Mucosa of descending colon (tissue), 3 donors: ENCODE measurements around the gene LRCOL1. TPM values are rescaled to one million over a fixed set of nuclear protein-coding genes. Genes with fewer than 3 reads are reported as not detected.

Source experiments
- ATAC-seq: fragments of 200-7000 bp; cut with Tn5 transposase; one replicate; pipeline ENCODE4 v1.9.1; 2020; ENCODE audit warnings: mild to moderate bottlenecking, moderate library complexity
- DNase-seq, 3 donors: peaks; one replicate each; pipeline ENCODE4 v3.0.0-alpha.2; 2020
- H3K36me3 ChIP-seq: fragments of 200-600 bp; one replicate; pipeline ENCODE4 v1.8.0; 2021; ENCODE audit warnings: low read depth, mild to moderate bottlenecking
- H3K4me1 ChIP-seq: fragments of 200-600 bp; one replicate; pipeline ENCODE4 v1.8.0; 2021; ENCODE audit warnings: low read depth, mild to moderate bottlenecking
- H3K4me3 ChIP-seq: fragments of 200-600 bp; one replicate; pipeline ENCODE4 v1.8.0; 2021; ENCODE audit warnings: mild to moderate bottlenecking
- H3K9me3 ChIP-seq: fragments of 200-600 bp; one replicate; pipeline ENCODE4 v1.8.0; 2021; ENCODE audit warnings: mild to moderate bottlenecking
- intact Hi-C, 2 donors: fragments of 100-400 bp; cut with DNase I in 1 of 2; cut with micrococcal nuclease in 1 of 2; formaldehyde crosslinking; loops; one replicate each; pipeline versions ENCODE4 v1.11.0 to v1.11.1; 2022; cut with DNase I, micrococcal nuclease
- total RNA-seq, 3 donors: library from RNA; stranded (reverse); fragmentation: NEBNext Ultra II Directional in 2 of 3; extraction: Animal tissue kit (Norgen Biotek cat#: 25700) in 2 of 3; gene quantifications; one replicate each; pipeline versions ENCODE4 v1.2.1 to v1.2.4, GENCODE V29; 2021 to 2023
- TF ChIP-seq, protein P1 (sequence below): fragments of 200-600 bp; IDR thresholded peaks from one replicate; pipeline ENCODE4 v1.8.0; 2022; ENCODE audit warnings: antibody characterized with exemption, mild to moderate bottlenecking
- donor health status: DM: no; HTN: no; CAD: no; lungs with moderate emphysema.
- donor health status: DM: no; HTN: no; CAD: no.
- donor health status: DM: no; HTN: yes; CAD: no.

The LRCOL1 gene
- total RNA-seq, 3 donors from 2014 or later = not detected

GRCh38 chr12:132621657-132622435 lies 11.5 kb upstream of the LRCOL1 start:
- ATAC-seq = no peak
- peaks cover 3% of the 10 kb centered on the region for H3K9me3 ChIP-seq
- peaks cover 4% of the 10 kb centered on the region for H3K4me1 ChIP-seq
- peak in 1 of 3 donors; percentile 34 for DNase-seq
- TF ChIP-seq, protein P1, sequence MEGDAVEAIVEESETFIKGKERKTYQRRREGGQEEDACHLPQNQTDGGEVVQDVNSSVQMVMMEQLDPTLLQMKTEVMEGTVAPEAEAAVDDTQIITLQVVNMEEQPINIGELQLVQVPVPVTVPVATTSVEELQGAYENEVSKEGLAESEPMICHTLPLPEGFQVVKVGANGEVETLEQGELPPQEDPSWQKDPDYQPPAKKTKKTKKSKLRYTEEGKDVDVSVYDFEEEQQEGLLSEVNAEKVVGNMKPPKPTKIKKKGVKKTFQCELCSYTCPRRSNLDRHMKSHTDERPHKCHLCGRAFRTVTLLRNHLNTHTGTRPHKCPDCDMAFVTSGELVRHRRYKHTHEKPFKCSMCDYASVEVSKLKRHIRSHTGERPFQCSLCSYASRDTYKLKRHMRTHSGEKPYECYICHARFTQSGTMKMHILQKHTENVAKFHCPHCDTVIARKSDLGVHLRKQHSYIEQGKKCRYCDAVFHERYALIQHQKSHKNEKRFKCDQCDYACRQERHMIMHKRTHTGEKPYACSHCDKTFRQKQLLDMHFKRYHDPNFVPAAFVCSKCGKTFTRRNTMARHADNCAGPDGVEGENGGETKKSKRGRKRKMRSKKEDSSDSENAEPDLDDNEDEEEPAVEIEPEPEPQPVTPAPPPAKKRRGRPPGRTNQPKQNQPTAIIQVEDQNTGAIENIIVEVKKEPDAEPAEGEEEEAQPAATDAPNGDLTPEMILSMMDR = no peak
- H3K4me3 ChIP-seq = no peak overlapping the region
- intact Hi-C loops = no loop called here
- no peaks in the 10 kb centered on the region for H3K36me3 ChIP-seq

DNA sequence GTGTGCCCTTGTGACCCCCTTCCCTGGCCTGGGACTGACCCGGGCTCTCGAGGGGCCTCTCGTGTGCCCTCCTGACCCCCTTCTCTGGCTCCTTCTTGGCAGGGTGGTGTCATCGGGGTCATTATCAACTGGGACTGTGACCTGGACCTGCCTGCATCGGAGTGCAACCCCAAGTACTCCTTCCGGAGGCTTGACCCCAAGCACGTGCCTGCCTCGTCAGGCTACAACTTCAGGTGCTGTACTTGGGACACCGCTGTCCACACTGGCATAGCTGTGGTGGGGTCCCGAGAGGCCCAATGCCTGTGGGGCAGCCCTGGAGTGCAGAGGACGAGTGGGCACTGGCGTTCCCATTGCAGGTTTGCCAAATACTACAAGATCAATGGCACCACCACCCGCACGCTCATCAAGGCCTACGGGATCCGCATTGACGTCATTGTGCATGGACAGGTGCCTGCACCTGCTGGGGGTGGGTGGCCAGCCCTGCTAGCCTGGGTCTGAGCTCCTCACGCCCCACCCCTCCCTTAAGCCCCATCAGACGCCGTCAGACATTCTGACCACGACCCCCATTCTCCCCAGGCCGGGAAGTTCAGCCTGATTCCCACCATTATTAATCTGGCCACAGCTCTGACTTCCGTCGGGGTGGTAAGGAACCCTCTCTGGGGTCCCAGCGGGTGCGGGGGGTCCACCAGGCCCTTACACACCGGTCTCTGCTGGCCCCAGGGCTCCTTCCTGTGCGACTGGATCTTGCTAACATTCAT lies 10.7 kb upstream of the LRCOL1 start:
- Histone ChIP-seq H3K4me1 (peaks cover 4% of the 10 kb centered on the region), H3K36me3 (no peaks in the 10 kb centered on the region), H3K4me3 (no peak overlapping the region), H3K9me3 (peaks cover 10% of the 10 kb centered on the region)
- DNase-seq = peak in 1 of 3 donors; percentile 38
- TF ChIP-seq, protein P1 = no peak
- ATAC-seq = no peak
- intact Hi-C loops = no loop called here

GRCh38 chr12:132620113-132620898 lies 9.9 kb upstream of the LRCOL1 start:
- TF ChIP-seq, protein P1 = no peak
- H3K4me3 ChIP-seq = no peak overlapping the region
- ATAC-seq (no peak), DNase-seq (peak in 2 of 3 donors; percentile 18 to 32)
- H3K36me3 ChIP-seq = no peaks in the 10 kb centered on the region
- peaks cover 4% of the 10 kb centered on the region for H3K4me1 ChIP-seq
- H3K9me3 ChIP-seq = peaks cover 10% of the 10 kb centered on the region
- intact Hi-C loops = no loop called here

DNA sequence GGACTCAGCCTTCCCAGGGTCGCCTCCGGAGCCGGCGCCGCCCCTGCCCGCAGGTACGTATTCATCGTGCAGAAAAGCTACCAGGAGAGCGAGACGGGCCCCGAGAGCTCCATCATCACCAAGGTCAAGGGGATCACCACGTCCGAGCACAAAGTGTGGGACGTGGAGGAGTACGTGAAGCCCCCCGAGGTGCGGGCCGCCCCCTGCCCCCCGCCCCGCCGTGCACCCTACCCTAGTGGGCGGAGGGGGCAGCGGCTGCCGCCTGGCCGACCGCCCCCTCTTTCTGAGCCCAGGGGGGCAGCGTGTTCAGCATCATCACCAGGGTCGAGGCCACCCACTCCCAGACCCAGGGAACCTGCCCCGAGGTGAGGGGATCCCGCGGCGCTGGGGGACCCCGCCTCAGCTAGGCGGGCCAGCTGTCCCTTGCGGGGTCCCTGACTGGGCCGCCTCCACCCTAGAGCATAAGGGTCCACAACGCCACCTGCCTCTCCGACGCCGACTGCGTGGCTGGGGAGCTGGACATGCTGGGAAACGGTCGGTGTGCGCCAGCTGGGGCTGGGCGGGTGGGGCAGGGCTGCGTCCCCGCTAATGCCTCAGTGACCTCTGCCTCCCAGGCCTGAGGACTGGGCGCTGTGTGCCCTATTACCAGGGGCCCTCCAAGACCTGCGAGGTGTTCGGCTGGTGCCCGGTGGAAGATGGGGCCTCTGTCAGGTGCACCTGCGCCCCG lies 9.2 kb upstream of the LRCOL1 start:
- TF ChIP-seq, protein P1 = no peak
- intact Hi-C loops = no loop called here
- Histone ChIP-seq H3K4me1 (peaks cover 4% of the 10 kb centered on the region), H3K9me3 (peaks cover 10% of the 10 kb centered on the region), H3K36me3 (no peaks in the 10 kb centered on the region), H3K4me3 (no peak overlapping the region)
- no peak for ATAC-seq
- DNase-seq = peak in 2 of 3 donors; percentile 20 to 43

DNA sequence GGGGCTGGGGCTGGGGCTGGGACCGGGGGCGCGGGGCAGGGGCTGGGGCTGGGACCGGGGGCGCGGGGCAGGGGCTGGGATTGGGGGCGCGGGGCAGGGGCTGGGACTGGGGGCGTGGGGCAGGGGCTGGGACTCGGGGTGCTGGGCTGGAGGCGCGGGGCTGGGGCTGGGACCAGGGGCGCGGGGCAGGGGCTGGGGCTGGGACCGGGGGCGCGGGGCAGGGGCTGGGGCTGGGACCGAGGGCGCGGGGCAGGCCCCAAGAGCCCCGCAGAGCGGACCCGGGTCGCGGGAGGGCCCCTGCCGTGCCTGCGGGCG lies 8.6 kb upstream of the LRCOL1 start:
- TF ChIP-seq, protein P1 = no peak
- peaks cover 10% of the 10 kb centered on the region for H3K9me3 ChIP-seq
- H3K4me1 ChIP-seq = peaks cover 4% of the 10 kb centered on the region
- DNase-seq (peak in 1 of 3 donors; percentile 38), ATAC-seq (no peak)
- intact Hi-C loops = no loop called here
- H3K4me3 ChIP-seq = no peak overlapping the region
- no peaks in the 10 kb centered on the region for H3K36me3 ChIP-seq
